ENCODE data around the gene MICAL3. TPM values are rescaled to one million over a fixed set of nuclear protein-coding genes. Genes with fewer than 3 reads are reported as not detected.
"Not testable (repeated sequence)": the region's sequence is repeated elsewhere in the genome, so short reads cannot be mapped to it uniquely, and the experiment has no call there.

Gene MICAL3
- total RNA-seq, 4 donors from 2014 or later, result 30.4 to 57.1 (median 37.7) TPM

DNA sequence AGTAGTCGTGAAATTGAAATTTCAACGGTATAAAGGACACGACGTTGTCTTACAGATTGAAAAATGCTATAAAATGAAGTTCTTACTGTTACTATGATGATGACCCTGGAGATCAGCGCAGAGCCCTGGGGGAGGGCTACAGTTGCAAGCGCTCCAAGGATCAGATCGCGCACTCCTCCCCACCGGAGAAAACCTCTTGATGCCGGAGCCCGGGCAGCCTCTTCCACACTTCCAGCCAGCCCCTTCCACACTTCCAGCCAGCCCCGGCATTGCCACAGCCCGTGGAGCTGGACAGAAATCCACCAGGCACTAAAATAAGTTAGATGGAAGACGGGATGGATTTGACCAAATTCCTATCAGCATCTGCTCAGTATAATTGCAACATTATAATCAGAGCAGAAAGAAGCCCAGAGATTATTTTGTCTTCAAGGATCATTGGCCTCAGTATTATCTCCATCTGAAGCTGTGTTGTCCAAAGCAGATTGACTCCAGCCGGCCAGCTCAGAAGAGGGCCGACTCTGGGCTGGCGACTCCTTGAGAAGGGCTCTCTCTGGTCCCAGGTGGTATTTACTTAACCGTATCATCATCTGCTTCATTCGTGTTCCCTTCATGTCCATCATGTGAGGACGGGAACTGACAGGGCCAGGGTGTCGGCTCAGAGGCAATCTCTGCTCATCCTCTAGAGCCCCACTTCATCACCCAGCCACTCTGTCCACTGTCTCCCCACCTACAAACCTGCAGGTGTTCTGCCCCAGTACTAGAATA lies 777 bp upstream of the MICAL3 start:
- WGBS, result 41% methylated on average over 21 of the region's 21 CpGs
- Histone ChIP-seq H3K9me3 (no peaks in the 10 kb centered on the region), H3K4me1 (peaks cover 33% of the 10 kb centered on the region), H3K27ac (no peak overlapping the region), H3K4me3 (peak overlapping the region; percentile 66), H3K27me3 (no peaks in the 10 kb centered on the region), H3K36me3 (no peaks in the 10 kb centered on the region)
- TF ChIP-seq, protein P1, sequence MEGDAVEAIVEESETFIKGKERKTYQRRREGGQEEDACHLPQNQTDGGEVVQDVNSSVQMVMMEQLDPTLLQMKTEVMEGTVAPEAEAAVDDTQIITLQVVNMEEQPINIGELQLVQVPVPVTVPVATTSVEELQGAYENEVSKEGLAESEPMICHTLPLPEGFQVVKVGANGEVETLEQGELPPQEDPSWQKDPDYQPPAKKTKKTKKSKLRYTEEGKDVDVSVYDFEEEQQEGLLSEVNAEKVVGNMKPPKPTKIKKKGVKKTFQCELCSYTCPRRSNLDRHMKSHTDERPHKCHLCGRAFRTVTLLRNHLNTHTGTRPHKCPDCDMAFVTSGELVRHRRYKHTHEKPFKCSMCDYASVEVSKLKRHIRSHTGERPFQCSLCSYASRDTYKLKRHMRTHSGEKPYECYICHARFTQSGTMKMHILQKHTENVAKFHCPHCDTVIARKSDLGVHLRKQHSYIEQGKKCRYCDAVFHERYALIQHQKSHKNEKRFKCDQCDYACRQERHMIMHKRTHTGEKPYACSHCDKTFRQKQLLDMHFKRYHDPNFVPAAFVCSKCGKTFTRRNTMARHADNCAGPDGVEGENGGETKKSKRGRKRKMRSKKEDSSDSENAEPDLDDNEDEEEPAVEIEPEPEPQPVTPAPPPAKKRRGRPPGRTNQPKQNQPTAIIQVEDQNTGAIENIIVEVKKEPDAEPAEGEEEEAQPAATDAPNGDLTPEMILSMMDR (IDR thresholded peaks at IDR 0.05), result no peak
- TF ChIP-seq POLR2AphosphoS5 (IDR thresholded peaks at IDR 0.05) (no peak), EP300 (IDR thresholded peaks at IDR 0.05) (no peak), POLR2A (IDR thresholded peaks at IDR 0.05) (no peak)
- peak in 1 of 2 donors; percentile 37 for DNase-seq (ENCODE audit: low spot score in 2 of 2)

DNA sequence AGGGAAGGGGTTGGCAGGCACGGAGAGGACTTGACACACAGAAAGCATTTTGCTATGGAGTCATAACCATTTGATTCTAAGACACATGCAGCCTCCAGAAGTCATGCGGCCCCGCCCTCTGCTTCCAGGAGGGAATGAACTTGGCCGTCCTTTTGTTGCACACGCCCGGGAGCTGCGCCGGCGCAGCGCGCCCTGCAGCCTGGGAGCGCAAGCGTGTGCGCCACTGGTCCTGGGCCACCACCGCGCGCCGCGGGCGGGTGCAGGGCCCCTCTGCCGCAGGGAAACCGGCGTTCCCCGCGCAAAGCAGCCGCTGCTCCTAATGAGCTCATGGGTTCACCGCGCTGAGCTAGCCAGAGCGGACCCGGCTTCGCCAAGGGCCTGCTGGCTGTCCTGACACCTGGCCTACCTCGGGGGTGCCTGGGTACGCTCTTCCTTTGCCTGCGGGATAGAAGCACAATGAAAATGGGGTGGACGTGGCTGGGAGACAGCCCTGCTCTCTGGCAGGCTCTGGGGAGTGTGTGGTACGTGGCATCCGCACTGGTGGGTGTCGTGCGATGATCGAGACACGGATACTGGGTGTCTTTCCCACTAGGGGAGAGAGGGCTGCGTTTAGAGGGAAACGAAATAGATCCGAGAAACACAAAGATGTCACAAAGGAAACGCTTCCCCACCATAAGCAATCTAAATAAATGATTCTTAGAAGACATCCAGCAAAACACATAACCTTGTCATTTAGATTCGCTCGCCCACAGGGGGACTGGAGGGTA lies 669 bp downstream of the MICAL3 start:
- no peaks in the 10 kb centered on the region for H3K27me3 ChIP-seq
- no peaks in the 10 kb centered on the region for H3K36me3 ChIP-seq
- peak overlapping the region; percentile 81 for H3K27ac ChIP-seq
- TF ChIP-seq POLR2A (IDR thresholded peaks at IDR 0.05), result no peak
- TF ChIP-seq POLR2AphosphoS5 (IDR thresholded peaks at IDR 0.05), result no peak
- TF ChIP-seq, protein P1 (IDR thresholded peaks at IDR 0.05), result no peak
- no peak for TF ChIP-seq EP300 (IDR thresholded peaks at IDR 0.05)
- no peaks in the 10 kb centered on the region for H3K9me3 ChIP-seq
- DNase-seq (ENCODE audit: low spot score in 2 of 2), result peak; percentile 84 to 91
- WGBS, result under 1% methylated on average over 24 of the region's 47 CpGs
- peak overlapping the region; percentile 66 for H3K4me3 ChIP-seq
- H3K4me1 ChIP-seq, result peaks cover 24% of the 10 kb centered on the region

DNA sequence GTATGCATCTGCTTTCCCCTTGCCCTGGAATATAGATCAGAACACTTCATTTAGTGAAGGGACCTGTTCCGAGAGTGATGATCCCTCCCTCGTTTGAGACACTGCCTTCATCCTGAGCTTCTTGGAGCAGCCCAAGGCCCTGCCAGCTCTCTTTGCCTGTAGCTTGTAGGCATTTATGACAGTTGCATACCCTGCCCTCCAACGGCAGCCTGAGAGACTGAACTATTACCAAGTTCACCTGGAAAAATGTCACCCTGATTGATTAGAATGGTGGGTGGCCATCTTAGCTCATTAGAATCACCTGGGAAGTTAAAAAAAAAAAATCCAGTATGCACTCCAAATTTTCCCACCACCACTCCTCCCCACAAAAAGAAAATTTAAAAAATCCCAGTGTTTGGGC lies 1.5 kb downstream of the MICAL3 start:
- Histone ChIP-seq H3K27ac (peak overlapping the region; percentile 62), H3K9me3 (no peaks in the 10 kb centered on the region), H3K4me1 (peaks cover 24% of the 10 kb centered on the region), H3K27me3 (no peaks in the 10 kb centered on the region), H3K4me3 (peak overlapping the region; percentile 66), H3K36me3 (no peaks in the 10 kb centered on the region)
- 37% methylated on average over 3 of the region's 3 CpGs for WGBS
- DNase-seq (ENCODE audit: low spot score in 2 of 2), result no peak
- TF ChIP-seq EP300 (IDR thresholded peaks at IDR 0.05), result no peak
- TF ChIP-seq, protein P1 (IDR thresholded peaks at IDR 0.05), result no peak
- no peak for TF ChIP-seq POLR2A (IDR thresholded peaks at IDR 0.05)
- no peak for TF ChIP-seq POLR2AphosphoS5 (IDR thresholded peaks at IDR 0.05)

DNA sequence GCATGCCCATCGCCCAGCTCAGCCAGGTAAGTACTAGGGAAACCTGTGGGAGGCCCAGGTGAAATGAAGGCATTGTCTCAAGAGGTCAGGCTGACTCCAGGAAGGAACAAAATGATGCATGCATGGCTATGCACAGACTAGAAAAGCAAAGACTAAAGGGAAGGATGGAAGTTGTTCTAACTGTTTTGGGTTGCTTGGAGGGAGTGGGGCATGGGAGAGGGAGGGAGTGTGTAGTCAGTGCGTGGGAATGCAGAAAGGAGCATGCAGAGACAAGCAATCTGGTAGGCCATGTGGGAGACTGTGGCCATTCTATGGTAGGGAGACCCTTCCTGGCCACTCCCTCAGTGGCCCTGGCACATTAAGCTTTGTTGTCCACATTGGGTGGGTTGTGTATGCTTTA lies 2.9 kb downstream of the MICAL3 start:
- 90% methylated on average over 2 of the region's 2 CpGs for WGBS
- no peak overlapping the region for H3K27ac ChIP-seq

DNA sequence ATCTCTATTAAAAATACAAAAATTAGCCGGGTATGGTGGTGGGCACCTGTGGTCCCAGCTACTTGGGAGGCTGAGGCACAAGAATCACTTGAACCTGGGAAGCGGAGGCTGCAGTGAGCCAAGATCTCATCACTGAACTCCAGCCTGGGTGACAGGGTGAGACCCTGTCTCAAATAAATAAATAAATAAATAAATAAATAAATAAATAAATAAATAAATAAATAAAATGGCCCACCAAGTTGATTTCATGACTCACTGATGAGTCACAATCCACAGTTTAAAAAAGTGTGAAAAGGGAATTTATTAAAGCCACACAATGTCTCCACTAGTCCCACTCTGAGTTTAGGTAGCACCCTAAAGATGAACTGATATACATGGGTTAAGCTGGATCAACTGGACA lies 3.6 kb downstream of the MICAL3 start:
- not testable (repeated sequence) for DNase-seq (ENCODE audit: low spot score in 2 of 2); H3K9me3 ChIP-seq; H3K4me3 ChIP-seq; H3K27me3 ChIP-seq; H3K27ac ChIP-seq; H3K36me3 ChIP-seq
- WGBS, result 96% methylated on average over 2 of the region's 2 CpGs
- peaks cover 24% of the 10 kb centered on the region for H3K4me1 ChIP-seq

More for the DNA sequence above, 2.9 kb downstream of the MICAL3 start:
- DNase-seq (ENCODE audit: low spot score in 2 of 2), result no peak
- H3K4me1 ChIP-seq, result peaks cover 24% of the 10 kb centered on the region
- no peaks in the 10 kb centered on the region for H3K27me3 ChIP-seq
- no peak overlapping the region for H3K4me3 ChIP-seq
- TF ChIP-seq, protein P1 (IDR thresholded peaks at IDR 0.05), result no peak
- TF ChIP-seq POLR2AphosphoS5 (IDR thresholded peaks at IDR 0.05), result no peak
- no peak for TF ChIP-seq EP300 (IDR thresholded peaks at IDR 0.05)
- H3K9me3 ChIP-seq, result no peaks in the 10 kb centered on the region
- H3K36me3 ChIP-seq, result no peaks in the 10 kb centered on the region

All from suprapubic skin (tissue), 4 donors.